H9 (cell line): Measurements from ENCODE around the gene IL12B. TPM values are rescaled to one million over a fixed set of nuclear protein-coding genes. Genes with fewer than 3 reads are reported as not detected.

ENCODE experiments used
- DNase-seq: peaks from one replicate; pipeline ENCODE4 v3.0.0-alpha.2; 2017
- H2AFZ ChIP-seq: one replicate; pipeline ENCODE4 v1.6.1; 2013; ENCODE audit warnings: mild to moderate bottlenecking, low read length, control low read depth, moderate library complexity
- H2AK5ac ChIP-seq: 2 replicates; pipeline ENCODE4 v1.6.1; 2013; ENCODE audit warnings: low read length, control low read depth, mixed read lengths; ENCODE audit not compliant: insufficient read length
- H2BK120ac ChIP-seq: one replicate; pipeline ENCODE4 v1.6.1; 2013; ENCODE audit warnings: low read depth, mild to moderate bottlenecking, low read length, control low read depth, inconsistent platforms; ENCODE audit not compliant: poor library complexity, severe bottlenecking
- H2BK12ac ChIP-seq: 2 replicates; pipeline ENCODE4 v1.6.1; 2013; ENCODE audit warnings: low read length, control low read depth, mixed read lengths, low read depth; ENCODE audit not compliant: insufficient read length
- H2BK15ac ChIP-seq: 2 replicates; pipeline ENCODE4 v1.6.1; 2013; ENCODE audit warnings: low read depth, low read length, control low read depth
- H2BK20ac ChIP-seq: one replicate; pipeline ENCODE4 v1.6.1; 2013; ENCODE audit warnings: low read depth, mild to moderate bottlenecking, low read length, control low read depth, inconsistent platforms; ENCODE audit not compliant: poor library complexity, severe bottlenecking
- H2BK5ac ChIP-seq: 2 replicates; pipeline ENCODE4 v1.6.1; 2013; ENCODE audit warnings: low read length, control low read depth, mixed read lengths; ENCODE audit not compliant: insufficient read length
- H3K14ac ChIP-seq: 2 replicates; pipeline ENCODE4 v1.6.1; 2013; ENCODE audit warnings: low read length, control low read depth; ENCODE audit not compliant: insufficient read depth
- H3K18ac ChIP-seq: 2 replicates; pipeline ENCODE4 v1.6.1; 2013; ENCODE audit warnings: low read depth, mild to moderate bottlenecking, mixed read lengths, low read length, control low read depth; ENCODE audit not compliant: insufficient read length
- H3K23ac ChIP-seq: 2 replicates; pipeline ENCODE4 v1.6.1; 2013; ENCODE audit warnings: low read length, control low read depth, mixed read lengths, low read depth; ENCODE audit not compliant: insufficient read length
- H3K23me2 ChIP-seq: 2 replicates; pipeline ENCODE4 v1.6.1; 2013; ENCODE audit warnings: low read depth, mild to moderate bottlenecking, mixed read lengths, low read length, control low read depth; ENCODE audit not compliant: insufficient read length, poor library complexity, severe bottlenecking
- H3K27ac ChIP-seq: 2 replicates; pipeline ENCODE4 v1.5.1; 2013; ENCODE audit warnings: low read length, control low read depth, mixed read lengths, low read depth; ENCODE audit not compliant: insufficient read length
- H3K27me3 ChIP-seq: 2 replicates; pipeline ENCODE4 v1.6.1; 2013; ENCODE audit warnings: low read length, control low read depth, inconsistent platforms; ENCODE audit not compliant: insufficient read depth
- H3K4ac ChIP-seq: 2 replicates; pipeline ENCODE4 v1.6.1; 2013; ENCODE audit warnings: low read depth, mild to moderate bottlenecking, control low read depth, inconsistent platforms, low read length, moderate library complexity
- H3K4me1 ChIP-seq: 2 replicates; pipeline ENCODE4 v1.6.1; 2013; ENCODE audit warnings: low read length, control low read depth, inconsistent platforms; ENCODE audit not compliant: insufficient read depth
- H3K4me2 ChIP-seq: 2 replicates; pipeline ENCODE4 v1.6.1; 2013; ENCODE audit warnings: low read length, control low read depth, mixed read lengths; ENCODE audit not compliant: insufficient read length, insufficient read depth
- H3K56ac ChIP-seq: 2 replicates; pipeline ENCODE4 v1.6.1; 2013; ENCODE audit warnings: low read depth, mild to moderate bottlenecking, mixed read lengths, low read length, control low read depth; ENCODE audit not compliant: insufficient read length
- H3K79me1 ChIP-seq: 2 replicates; pipeline ENCODE4 v1.6.1; 2013; ENCODE audit warnings: low read depth, mild to moderate bottlenecking, moderate library complexity, low read length, control low read depth, inconsistent platforms; ENCODE audit not compliant: insufficient read depth, poor library complexity, severe bottlenecking
- H3K79me2 ChIP-seq: 2 replicates; pipeline ENCODE4 v1.6.1; 2013; ENCODE audit warnings: low read length, control low read depth, inconsistent platforms; ENCODE audit not compliant: insufficient read depth
- H3K9ac ChIP-seq: 2 replicates; pipeline ENCODE4 v1.6.1; 2013; ENCODE audit warnings: low read length, control low read depth, mixed read lengths; ENCODE audit not compliant: insufficient read length; ENCODE audit errors: extremely low read depth
- H3K9me3 ChIP-seq: one replicate; pipeline ENCODE4 v1.6.1; 2013; ENCODE audit warnings: low read depth, low read length, inconsistent platforms; ENCODE audit not compliant: control insufficient read depth
- H3T11ph ChIP-seq: one replicate; pipeline ENCODE4 v1.6.1; 2013; ENCODE audit warnings: mild to moderate bottlenecking, low read length, control low read depth, inconsistent platforms
- H4K20me1 ChIP-seq: one replicate; pipeline ENCODE4 v1.6.1; 2013; ENCODE audit not compliant: control insufficient read depth, insufficient read length, insufficient read depth
- H4K5ac ChIP-seq: 2 replicates; pipeline ENCODE4 v1.6.1; 2013; ENCODE audit warnings: low read depth, mild to moderate bottlenecking, mixed read lengths, low read length, control low read depth; ENCODE audit not compliant: insufficient read length
- H4K8ac ChIP-seq: replicated peaks from 2 replicates; pipeline ENCODE4 v1.6.1; 2013; ENCODE audit warnings: low read length, control low read depth, mixed read lengths, low read depth; ENCODE audit not compliant: insufficient read length
- H4K91ac ChIP-seq: 2 replicates; pipeline ENCODE4 v1.6.1; 2013; ENCODE audit warnings: low read depth, mild to moderate bottlenecking, moderate library complexity, mixed read lengths, low read length, control low read depth; ENCODE audit not compliant: insufficient read length
- H3K27ac Mint-ChIP-seq, 3 experiments: 2 replicates in 2 of 3; 3 replicates in 1 of 3; pipeline ENCODE4 v1.8.0; 2020 to 2021; ENCODE audit warnings: mixed read lengths in 3 of 3, mild to moderate bottlenecking in 1 of 3, moderate library complexity in 1 of 3
- H3K27me3 Mint-ChIP-seq: 2 replicates; pipeline ENCODE4 v1.8.0; 2021; ENCODE audit warnings: low read depth, mild to moderate bottlenecking, moderate library complexity, mixed read lengths
- H3K36me3 Mint-ChIP-seq, 3 experiments: 2 replicates in 2 of 3; 3 replicates in 1 of 3; pipeline ENCODE4 v1.8.0; 2020 to 2021; ENCODE audit warnings: low read depth in 3 of 3, mixed read lengths in 3 of 3; ENCODE audit not compliant: insufficient read depth in 1 of 3
- H3K4me1 Mint-ChIP-seq, 2 experiments: 2 replicates each; pipeline ENCODE4 v1.8.0; 2020; ENCODE audit warnings: mixed read lengths in 2 of 2
- H3K4me3 Mint-ChIP-seq, 2 experiments: 2 replicates in 1 of 2; 3 replicates in 1 of 2; pipeline ENCODE4 v1.8.0; 2020 to 2021; ENCODE audit warnings: mild to moderate bottlenecking in 2 of 2, mixed read lengths in 2 of 2, moderate library complexity in 1 of 2
- H3K9me3 Mint-ChIP-seq, 2 experiments: 2 replicates in 1 of 2; 3 replicates in 1 of 2; pipeline ENCODE4 v1.8.0; 2020; ENCODE audit warnings: mild to moderate bottlenecking in 2 of 2, mixed read lengths in 2 of 2, moderate library complexity in 1 of 2
- CTCF ChIP-seq: fragments of 200-600 bp; sonication (generic); conservative IDR thresholded peaks from 3 replicates; pipeline ENCODE4 v1.8.0; 2021; ENCODE audit warnings: antibody characterized with exemption, mild to moderate bottlenecking
- WGBS: extraction: QIAGEN DNeasy Blood & Tissue Kit; methylation state at CpG from one replicate; pipeline ENCODE4 v1.1.7; 2013; ENCODE audit warnings: missing lambda C conversion rate, low lambda C conversion rate, mixed read lengths; ENCODE audit not compliant: insufficient read length; ENCODE audit errors: extremely low coverage; 5-methylcytosine and 5-hydroxymethylcytosine counted together
- total RNA-seq: library from RNA; stranded (reverse); gene quantifications from 2 replicates; pipeline ENCODE4 v1.2.1, GENCODE V29; 2021

Gene IL12B
- total RNA-seq, 1 experiment from 2014 or later, result not detected

GRCh38 chr5:159341145-159341544, 10.9 kb upstream of the IL12B start:
- Histone ChIP-seq H3K4me1 (peaks cover 3% of the 10 kb centered on the region; the same call in 1 of the 2 replicates), H3K79me2 (no peaks in the 10 kb centered on the region), H3K23ac (no peak overlapping the region), H2BK15ac (no peak overlapping the region), H2BK5ac (no peak overlapping the region), H4K91ac (no peak overlapping the region), H3T11ph (no peak overlapping the region), H3K27me3 (no peaks in the 10 kb centered on the region), H3K79me1 (no peaks in the 10 kb centered on the region), H3K4me2 (no peak overlapping the region), H2BK12ac (no peak overlapping the region), H2AK5ac (no peak overlapping the region), H3K4ac (no peak overlapping the region), H3K27ac (no peak overlapping the region), H3K23me2 (no peaks in the 10 kb centered on the region), H2AFZ (no peak overlapping the region), H3K9me3 (no peaks in the 10 kb centered on the region), H4K8ac (no peak overlapping the region), H3K18ac (no peak overlapping the region), H3K9ac (no peak overlapping the region), H4K5ac (no peak overlapping the region), H3K56ac (no peak overlapping the region), H2BK120ac (no peak overlapping the region), H3K14ac (no peak overlapping the region), H4K20me1 (no peaks in the 10 kb centered on the region), H2BK20ac (no peak overlapping the region)
- H3K9me3 Mint-ChIP-seq, result peaks cover 3 to 16% of the 10 kb centered on the region in 2 experiments; a peak in 4 of 5 replicates
- peaks cover 4% of the 10 kb centered on the region in 2 experiments; a peak in 3 of 4 replicates for H3K4me1 Mint-ChIP-seq
- no peak overlapping the region for H3K27ac Mint-ChIP-seq
- no peak for DNase-seq
- H3K36me3 Mint-ChIP-seq, result peaks cover 0 to 13% (median 4%) of the 10 kb centered on the region in 3 experiments; a peak in 1 of 7 replicates
- TF ChIP-seq CTCF, result no peak
- H3K27me3 Mint-ChIP-seq, result peaks cover 15% of the 10 kb centered on the region
- WGBS, result no CpG with 5 or more reads among the region's 2 CpGs
- H3K4me3 Mint-ChIP-seq, result no peak overlapping the region
